Caki2 (cell line): ENCODE measurements around the gene AP1B1. TPM values are rescaled to one million over a fixed set of nuclear protein-coding genes. Genes with fewer than 3 reads are reported as not detected.

Experiments
- DNase-seq: peaks from one replicate; pipeline ENCODE4 v3.0.0-alpha.2; 2015; ENCODE audit warnings: low read depth
- in situ Hi-C: cut with HindIII; loops from 2 replicates; pipeline ENCODE4 v1.10.0; 2016; ENCODE audit warnings: low sequenced_read_pairs, low pct_unique_long_range_greater_than_20kb, mixed read lengths
- total RNA-seq: library from RNA; depleted of rRNA; stranded (reverse); fragments of >200 nt; shearing (Covaris generic); gene quantifications from 2 replicates; pipeline ENCODE4 v1.2.3, GENCODE V29; 2014; ENCODE audit warnings: low replicate concordance

AP1B1 gene
- total RNA-seq, 1 experiment from 2014 or later, result 70.2 TPM

- in situ Hi-C loops, result no loop called here
- no peak for DNase-seq
Measured at GRCh38 chr22:29310065-29310862, 78.1 kb downstream of the AP1B1 start.

DNA sequence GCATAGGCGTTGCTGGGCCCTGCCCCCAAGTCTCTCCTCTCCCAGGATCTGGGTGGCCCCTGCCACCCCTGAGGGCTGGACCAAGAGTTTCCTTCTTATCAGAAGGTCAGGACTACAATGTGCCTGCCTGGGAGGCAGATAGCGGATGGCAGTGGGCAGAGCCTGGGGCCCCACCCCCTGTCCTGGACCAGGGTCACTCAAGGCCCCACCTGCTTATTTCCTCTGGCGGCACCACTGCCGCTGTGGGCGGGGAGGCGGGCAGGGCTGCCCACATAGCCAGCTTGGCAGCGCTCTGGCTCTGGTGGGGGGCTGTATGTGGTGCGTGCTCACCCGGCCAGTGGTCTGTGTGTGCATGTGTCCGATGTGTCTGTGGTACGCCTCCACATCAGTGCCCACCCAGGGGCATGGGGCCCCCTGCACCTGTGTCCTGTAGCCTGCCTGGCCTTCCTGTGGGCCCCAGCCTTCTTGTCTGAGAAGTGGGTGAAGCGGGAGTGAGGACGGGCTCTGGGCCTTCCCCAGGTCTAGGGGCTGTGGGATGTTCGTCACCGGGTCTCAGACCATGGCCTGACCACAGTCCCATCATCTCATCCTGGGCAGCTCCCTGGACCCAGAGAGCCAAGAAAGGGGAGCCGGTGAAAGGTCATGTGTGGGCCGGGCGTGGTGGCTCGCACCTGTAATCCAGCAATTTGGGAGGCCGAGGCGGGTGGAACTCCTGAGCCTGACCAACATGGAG, 78.9 kb downstream of the AP1B1 start:
- peak; percentile 52 for DNase-seq
- in situ Hi-C loops, result no loop called here

- no peak for DNase-seq
- in situ Hi-C loops, result no loop called here
Measured at GRCh38 chr22:29308791-29309262, 79.5 kb downstream of the AP1B1 start.

GRCh38 chr22:29308148-29308790, 80.1 kb downstream of the AP1B1 start:
- no peak for DNase-seq
- in situ Hi-C loops, result no loop called here

GRCh38 chr22:29307596-29308147, 80.7 kb downstream of the AP1B1 start:
- in situ Hi-C loops, result no loop called here
- DNase-seq, result no peak

DNA sequence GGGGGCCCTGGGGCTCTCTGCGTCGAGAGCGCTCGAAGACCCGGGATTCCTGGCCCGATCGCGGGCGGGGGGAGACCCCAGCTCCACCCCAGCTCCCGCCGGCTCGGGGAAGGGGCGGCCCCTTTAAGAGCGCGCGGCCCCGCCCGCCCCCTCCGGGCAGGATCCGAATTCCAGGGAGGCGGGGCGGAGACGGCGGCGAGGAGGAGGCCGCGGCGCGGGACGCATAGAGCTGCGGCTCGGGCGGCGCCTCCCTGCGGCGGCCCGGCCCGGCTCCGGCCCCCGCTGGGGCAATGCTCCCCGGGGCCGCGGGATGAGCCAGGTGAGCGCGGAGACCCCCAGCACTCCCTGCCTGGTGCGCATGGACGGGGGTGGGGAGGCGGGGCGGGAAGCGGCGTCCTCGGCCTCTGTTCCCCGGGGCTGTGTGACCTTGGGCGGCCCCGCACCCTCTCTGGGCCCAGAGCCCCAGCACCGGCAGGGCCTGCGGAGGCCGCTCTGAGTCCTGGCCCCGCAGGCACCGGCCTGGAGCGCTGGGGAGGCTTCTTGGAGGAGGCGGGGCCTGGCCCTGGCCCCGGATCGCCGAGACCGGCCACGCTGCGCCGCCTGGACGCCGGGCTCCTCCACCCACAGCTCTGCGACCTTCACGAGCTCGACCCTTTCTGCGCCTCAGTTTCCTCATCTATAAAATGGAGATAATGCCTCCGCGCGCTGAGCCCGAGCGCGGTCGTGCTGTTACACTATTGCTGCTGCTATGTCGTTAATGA, 81.4 kb downstream of the AP1B1 start:
- peak; percentile 80 for DNase-seq
- in situ Hi-C loops, result no loop called here

GRCh38 chr22:29306175-29306834, 82.1 kb downstream of the AP1B1 start, which contains the start of gene GAS2L1:
Gene GAS2L1, plus strand, starts transcription at chr22:29306650. Its CDS starts 1,456 bp downstream, at chr22:29308106.
- in situ Hi-C loops, result no loop called here
- DNase-seq, result peak; percentile 82

DNA sequence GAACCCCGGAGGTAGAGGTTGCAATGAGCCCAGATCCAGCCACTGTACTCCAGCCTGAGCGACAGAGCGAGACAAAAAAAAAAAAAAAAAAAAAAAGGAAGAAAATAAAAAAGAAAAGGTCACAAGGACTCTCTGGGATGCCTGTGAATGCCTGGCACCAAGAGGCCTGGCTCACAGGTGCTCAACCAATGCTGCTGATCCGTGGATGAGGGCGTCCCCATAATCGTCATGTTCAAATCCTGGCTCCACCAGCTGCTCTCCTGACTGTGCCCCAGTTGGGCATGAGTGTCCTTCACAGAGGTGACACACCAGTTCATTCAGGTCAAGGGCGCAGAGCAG, 82.6 kb downstream of the AP1B1 start:
- in situ Hi-C loops, result no loop called here
- no peak for DNase-seq

DNA sequence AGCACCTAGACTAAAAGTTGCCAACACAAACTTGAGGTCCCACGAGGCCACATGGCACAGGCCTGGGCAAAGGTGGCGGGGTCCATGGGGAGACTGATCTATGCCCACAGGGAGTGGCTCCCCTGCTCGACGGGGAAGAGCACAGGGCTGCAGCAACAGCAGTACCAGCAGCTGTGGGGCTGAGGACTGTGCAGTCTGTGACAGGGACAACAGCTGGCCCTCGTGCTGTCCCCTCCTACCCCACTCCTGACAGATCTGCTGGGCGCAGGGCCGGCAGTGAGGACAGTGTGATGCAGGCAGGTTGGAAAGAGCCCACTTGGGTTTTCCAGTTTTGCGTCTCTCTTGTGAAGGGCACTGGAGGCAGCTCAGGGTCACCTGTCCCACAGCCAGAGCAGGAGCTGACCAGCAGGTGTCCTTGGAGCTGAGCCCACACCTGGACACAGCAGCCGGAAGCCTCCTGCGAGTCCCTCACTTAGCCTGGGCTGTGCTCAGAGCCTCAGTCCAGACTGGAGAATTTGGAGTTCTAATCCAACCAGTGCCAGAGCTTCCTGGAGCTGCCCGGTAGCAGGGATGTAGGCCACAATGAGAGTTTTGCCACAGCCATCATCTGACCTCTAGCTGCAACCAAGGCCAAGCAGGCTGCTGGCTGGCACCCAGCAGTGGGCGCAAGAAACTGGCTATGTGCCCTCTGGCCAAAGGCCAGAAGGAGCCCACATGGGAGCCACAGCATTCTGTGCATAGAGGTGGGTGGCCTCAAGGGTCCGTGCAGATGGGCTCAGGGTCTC, 85.5 kb downstream of the AP1B1 start:
- in situ Hi-C loops, result no loop called here
- DNase-seq, result no peak

DNA sequence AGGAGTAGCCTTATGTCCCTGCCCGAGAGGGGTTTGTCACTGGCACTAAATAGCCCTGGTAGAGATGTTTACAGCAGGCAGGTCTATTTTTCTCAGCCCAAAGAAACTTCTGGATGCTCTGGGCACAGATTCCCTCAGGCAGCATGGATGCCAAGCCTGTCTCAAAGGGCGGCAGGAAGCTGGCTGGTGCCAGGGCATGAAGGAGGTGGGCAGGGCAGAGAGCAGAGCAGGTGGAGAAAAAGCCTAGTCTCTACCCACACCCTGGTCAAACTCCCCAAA, 86.0 kb downstream of the AP1B1 start:
- in situ Hi-C loops, result no loop called here

DNA sequence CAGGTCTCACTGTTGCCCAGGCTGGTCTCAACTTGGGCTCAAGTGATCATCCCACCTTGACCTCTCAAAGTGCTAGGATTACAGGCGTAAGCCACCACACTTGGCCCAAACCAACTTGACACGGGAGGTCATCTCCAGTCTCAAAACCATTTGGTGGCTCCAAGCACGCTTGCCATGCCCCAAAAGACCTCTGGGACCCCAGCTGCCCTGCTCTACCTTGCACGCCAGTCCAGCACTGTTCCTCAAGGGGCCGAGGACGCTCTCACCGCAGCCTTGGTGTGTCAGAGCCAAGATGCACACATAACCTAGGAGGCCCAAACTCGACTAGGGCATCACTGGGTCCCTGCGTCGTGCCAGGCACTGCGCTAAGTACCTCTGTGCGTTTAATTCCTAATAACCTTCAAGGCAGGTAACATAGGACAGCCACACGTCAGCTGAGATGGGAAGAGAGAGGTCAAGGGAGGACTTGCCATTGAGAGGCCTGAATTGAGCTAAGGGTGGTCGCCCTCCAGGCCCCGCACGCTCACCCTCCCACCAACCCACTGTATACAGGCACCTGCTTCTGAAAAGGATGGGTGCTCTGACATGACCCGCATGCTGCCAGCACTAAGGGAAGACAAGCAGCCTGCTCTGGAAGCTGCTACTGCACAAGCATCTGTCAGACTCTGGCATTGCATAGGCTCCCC, 86.5 kb downstream of the AP1B1 start:
- in situ Hi-C loops, result no loop called here
- DNase-seq, result no peak

More for the DNA sequence above, 86.0 kb downstream of the AP1B1 start:
- DNase-seq, result no peak

- DNase-seq, result no peak
- in situ Hi-C loops, result no loop called here
Measured at GRCh38 chr22:29300807-29301601, 87.4 kb downstream of the AP1B1 start.

DNA sequence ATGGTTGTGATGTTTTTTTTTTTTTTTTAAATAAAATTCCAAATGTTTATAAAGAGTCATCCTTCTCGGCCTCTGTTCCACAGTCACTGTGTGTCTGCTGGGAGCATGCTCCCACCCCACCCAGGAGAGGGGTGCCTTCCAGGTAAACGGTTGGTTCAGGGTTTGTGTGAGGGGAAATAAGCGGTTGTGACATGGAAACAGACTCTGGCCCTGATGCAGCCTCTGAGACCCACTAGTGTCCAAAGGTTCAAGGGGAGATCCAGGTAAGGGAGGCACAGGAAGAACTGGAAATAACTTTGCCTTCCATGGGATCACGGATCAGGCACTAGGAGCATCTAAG, 87.9 kb downstream of the AP1B1 start:
- in situ Hi-C loops, result no loop called here
- DNase-seq, result no peak

- in situ Hi-C loops, result no loop called here
Measured at GRCh38 chr22:29299136-29299900, 89.1 kb downstream of the AP1B1 start.

GRCh38 chr22:29298641-29299040, 89.7 kb downstream of the AP1B1 start:
- in situ Hi-C loops, result no loop called here
- DNase-seq, result no peak

More at GRCh38 chr22:29299136-29299900, 89.1 kb downstream of the AP1B1 start:
- DNase-seq, result no peak
